Lung (tissue), 12 donors: ENCODE measurements around the gene TUBGCP4. TPM values are rescaled to one million over a fixed set of nuclear protein-coding genes. Genes with fewer than 3 reads are reported as not detected.

Experiments
- ATAC-seq: fragments of 200-7000 bp; cut with Tn5 transposase; one replicate; pipeline ENCODE4 v1.9.1; 2020; ENCODE audit warnings: moderate number of reproducible peaks; ENCODE audit not compliant: insufficient read depth, low FRiP score
- DNase-seq, 3 donors: peaks; one replicate each; pipeline ENCODE4 v3.0.0-alpha.2; 2013 to 2017
- H3K27ac ChIP-seq, 2 donors: one replicate each; pipeline ENCODE4 v1.5.1; 2013; ENCODE audit warnings: mild to moderate bottlenecking in 2 of 2, moderate library complexity in 2 of 2, control low read depth in 1 of 2, inconsistent platforms in 1 of 2, low read depth in 1 of 2, low read length in 1 of 2
- H3K27me3 ChIP-seq, 3 donors: one replicate each; pipeline ENCODE4 v1.5.1; 2013; ENCODE audit warnings: low read length in 2 of 3; ENCODE audit not compliant: control insufficient read depth in 3 of 3, insufficient read depth in 3 of 3
- H3K36me3 ChIP-seq, 4 donors: one replicate each; pipeline ENCODE4 v1.5.1; 2013; ENCODE audit warnings: low read length in 4 of 4, mild to moderate bottlenecking in 1 of 4, moderate library complexity in 1 of 4; ENCODE audit not compliant: control insufficient read depth in 4 of 4, insufficient read depth in 4 of 4
- H3K4me1 ChIP-seq, 5 donors: one replicate each; pipeline ENCODE4 v1.5.1; 2013; ENCODE audit warnings: low read length in 5 of 5, mild to moderate bottlenecking in 2 of 5, moderate library complexity in 1 of 5; ENCODE audit not compliant: control insufficient read depth in 5 of 5, insufficient read depth in 5 of 5
- H3K4me3 ChIP-seq: one replicate; pipeline ENCODE4 v1.5.1; 2013; ENCODE audit warnings: mild to moderate bottlenecking, control low read depth, moderate library complexity
- H3K9ac ChIP-seq, 2 donors: one replicate each; pipeline ENCODE4 v1.5.1; 2013; ENCODE audit warnings: low read length in 2 of 2, control low read depth in 1 of 2; ENCODE audit not compliant: insufficient read depth in 1 of 2
- H3K9me3 ChIP-seq, 4 donors: one replicate each; pipeline ENCODE4 v1.5.1; 2013; ENCODE audit warnings: low read length in 3 of 4, mild to moderate bottlenecking in 1 of 4, moderate library complexity in 1 of 4; ENCODE audit not compliant: control insufficient read depth in 4 of 4, insufficient read depth in 3 of 4
- WGBS, 2 donors: extraction: QIAGEN DNeasy Blood & Tissue Kit; methylation state at CpG; one replicate each; pipeline ENCODE4 v1.1.7; 2013; 5-methylcytosine and 5-hydroxymethylcytosine counted together
- polyA plus RNA-seq, 2 donors: library from polyadenylated mRNA; stranded (reverse); fragments of 200-250 nt; gene quantifications; one replicate each; pipeline ENCODE4 v1.2.1, GENCODE V29; 2013
- total RNA-seq, 2 donors: library from RNA; depleted of rRNA in 1 of 2; stranded (reverse); fragments of >200 nt in 1 of 2; gene quantifications; one replicate each; pipeline ENCODE4 v1.2.1, GENCODE V29; 2014 to 2021
- TF ChIP-seq, protein P1 (sequence below): IDR thresholded peaks from 2 replicates; pipeline ENCODE4 v1.5.1; 2012; ENCODE audit warnings: mild to moderate bottlenecking; ENCODE audit errors: control extremely low read depth, extremely low read depth
- donor health status: control.
- donor health status: control.
- donor health status: Bipolar disorder and iron deficiency.
- donor health status: healthy.
- donor health status: DM: yes; HTN: yes; CAD: no.

The TUBGCP4 gene
- total and polyA plus RNA-seq, 4 donors = 5.4 to 17.0 (median 12.1) TPM

DNA sequence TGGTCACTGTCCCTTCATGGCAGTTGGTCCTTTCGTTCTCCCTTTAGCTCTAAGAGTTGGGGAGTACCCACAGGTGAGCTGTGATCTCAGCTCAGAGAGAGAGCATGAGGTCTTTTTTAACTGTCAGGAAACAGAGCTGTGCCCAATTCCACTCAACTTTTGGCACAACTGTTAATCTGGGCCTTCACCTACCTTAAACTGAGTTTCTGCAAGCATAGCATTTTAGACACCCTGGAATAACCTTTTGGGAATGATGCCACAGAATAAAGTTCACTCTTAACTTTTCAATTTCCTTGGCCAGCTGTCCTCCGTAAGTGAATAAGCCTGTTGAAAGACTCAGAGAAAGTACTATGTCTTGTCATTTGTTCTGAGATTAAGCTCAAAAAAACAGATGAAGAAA is 35.9 kb downstream of the TUBGCP4 start:
- WGBS, 2 donors = 90 to 93% methylated on average over 2 of the region's 2 CpGs
- DNase-seq = no peak
- Histone ChIP-seq H3K9ac (no peak overlapping the region), H3K36me3 (peaks cover 38 to 65% (median 57%) of the 10 kb centered on the region in 4 donors), H3K4me3 (no peak overlapping the region), H3K27ac (no peak overlapping the region), H3K4me1 (no peaks in the 10 kb centered on the region), H3K9me3 (no peaks in the 10 kb centered on the region), H3K27me3 (no peaks in the 10 kb centered on the region)
- TF ChIP-seq, protein P1, sequence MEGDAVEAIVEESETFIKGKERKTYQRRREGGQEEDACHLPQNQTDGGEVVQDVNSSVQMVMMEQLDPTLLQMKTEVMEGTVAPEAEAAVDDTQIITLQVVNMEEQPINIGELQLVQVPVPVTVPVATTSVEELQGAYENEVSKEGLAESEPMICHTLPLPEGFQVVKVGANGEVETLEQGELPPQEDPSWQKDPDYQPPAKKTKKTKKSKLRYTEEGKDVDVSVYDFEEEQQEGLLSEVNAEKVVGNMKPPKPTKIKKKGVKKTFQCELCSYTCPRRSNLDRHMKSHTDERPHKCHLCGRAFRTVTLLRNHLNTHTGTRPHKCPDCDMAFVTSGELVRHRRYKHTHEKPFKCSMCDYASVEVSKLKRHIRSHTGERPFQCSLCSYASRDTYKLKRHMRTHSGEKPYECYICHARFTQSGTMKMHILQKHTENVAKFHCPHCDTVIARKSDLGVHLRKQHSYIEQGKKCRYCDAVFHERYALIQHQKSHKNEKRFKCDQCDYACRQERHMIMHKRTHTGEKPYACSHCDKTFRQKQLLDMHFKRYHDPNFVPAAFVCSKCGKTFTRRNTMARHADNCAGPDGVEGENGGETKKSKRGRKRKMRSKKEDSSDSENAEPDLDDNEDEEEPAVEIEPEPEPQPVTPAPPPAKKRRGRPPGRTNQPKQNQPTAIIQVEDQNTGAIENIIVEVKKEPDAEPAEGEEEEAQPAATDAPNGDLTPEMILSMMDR = no peak
- ATAC-seq = no peak

DNA sequence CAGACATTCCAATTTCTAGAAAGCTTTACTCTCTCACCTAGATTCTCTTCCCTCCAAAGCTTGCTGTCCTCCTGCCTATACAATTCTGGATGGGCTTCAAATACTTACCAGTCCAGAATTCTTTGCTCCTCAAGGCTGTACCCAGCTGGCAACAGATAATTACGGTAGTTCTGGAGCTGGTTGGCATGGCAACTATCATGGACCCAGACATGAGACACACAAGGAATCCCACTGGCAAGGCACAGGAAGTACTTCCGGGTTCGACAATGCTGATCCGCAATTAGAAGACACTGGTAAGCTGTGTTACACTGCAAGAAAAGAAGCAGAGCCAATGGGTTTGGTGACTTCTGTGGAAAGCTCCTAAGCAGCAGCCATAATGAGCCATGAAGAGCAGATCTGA is 37.9 kb downstream of the TUBGCP4 start:
- no peak overlapping the region for H3K4me3 ChIP-seq
- no peaks in the 10 kb centered on the region for H3K27me3 ChIP-seq
- no peak overlapping the region for H3K9ac ChIP-seq
- peaks cover 0 to 2% (median 0%) of the 10 kb centered on the region in 4 donors for H3K9me3 ChIP-seq
- 86 to 91% methylated on average over 4 of the region's 4 CpGs for WGBS, 2 donors
- H3K36me3 ChIP-seq = peaks cover 43 to 76% (median 54%) of the 10 kb centered on the region in 4 donors
- TF ChIP-seq, protein P1 = no peak
- H3K4me1 ChIP-seq = no peaks in the 10 kb centered on the region
- H3K27ac ChIP-seq = no peak overlapping the region
- ATAC-seq (no peak), DNase-seq (peak in 1 of 3 donors; percentile 4)

DNA sequence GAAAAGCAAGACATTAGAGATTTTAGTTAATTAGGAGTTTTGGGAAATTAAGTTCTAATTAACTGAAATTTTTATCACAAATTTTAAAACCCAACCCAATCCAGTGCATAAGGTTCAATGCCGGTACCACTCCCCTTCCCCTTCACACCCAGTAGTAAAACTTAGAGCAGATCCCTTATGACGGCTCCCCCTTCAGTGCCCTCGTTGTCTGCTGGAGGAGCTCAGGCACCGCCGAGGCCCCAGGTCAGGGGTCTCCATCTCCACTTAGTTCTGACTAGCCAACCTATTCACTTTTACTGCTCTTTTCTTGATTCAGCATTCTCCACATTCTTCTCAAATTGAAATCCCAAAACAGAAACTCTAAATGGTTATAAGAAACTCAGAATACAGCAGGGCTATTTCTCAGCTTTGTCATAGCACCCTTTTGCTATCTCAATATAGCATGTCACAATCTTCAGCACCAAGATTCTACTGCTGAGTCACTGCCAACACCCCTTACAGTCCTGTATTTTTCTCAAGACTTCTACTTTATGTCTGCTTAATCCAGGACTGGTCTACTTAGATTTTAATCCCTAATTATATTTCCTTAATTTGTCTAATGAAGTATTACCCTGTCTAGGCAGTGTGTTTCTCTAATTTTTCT is 39.8 kb downstream of the TUBGCP4 start:
- 91 to 92% methylated on average over 5 of the region's 5 CpGs for WGBS, 2 donors
- no peaks in the 10 kb centered on the region for H3K27me3 ChIP-seq
- ATAC-seq = no peak
- no peak for DNase-seq
- TF ChIP-seq, protein P1 = no peak
- peaks cover 0 to 2% (median 0%) of the 10 kb centered on the region in 4 donors for H3K9me3 ChIP-seq
- H3K4me3 ChIP-seq = no peak overlapping the region
- no peak overlapping the region for H3K27ac ChIP-seq
- no peak overlapping the region for H3K9ac ChIP-seq
- H3K4me1 ChIP-seq = no peaks in the 10 kb centered on the region
- peaks cover 42 to 75% (median 48%) of the 10 kb centered on the region in 4 donors for H3K36me3 ChIP-seq
